Panc1 (cell line): ENCODE results near the gene RNF144A. TPM values are rescaled to one million over a fixed set of nuclear protein-coding genes. Genes with fewer than 3 reads are reported as not detected.

Experiments
- ATAC-seq: fragments of 200-7000 bp; cut with Tn5 transposase; 2 replicates; pipeline ENCODE4 v1.9.1; 2020; ENCODE audit warnings: mild to moderate bottlenecking, moderate library complexity
- BruUV-seq: library from RNA; stranded (reverse); fragments of 400-500 nt; replicated peaks from 2 replicates; lab custom pipeline; 2021; lab: Mats Ljungman, UMichigan
- CTCF ChIA-PET: fragments of 300-600 bp; sonication (Branson Sonifier 250); formaldehyde crosslinking; loops from one replicate; lab custom pipeline; 2022; ENCODE audit warnings: antibody characterized with exemption; lab: Charles Lee
- POLR2A ChIA-PET: fragments of 300-600 bp; sonication (Branson Sonifier 250); formaldehyde crosslinking; loops from one replicate; lab custom pipeline; 2022; ENCODE audit warnings: antibody characterized with exemption; lab: Charles Lee
- DNase-seq: peaks from one replicate; pipeline ENCODE4 v3.0.0-alpha.2; 2010; ENCODE audit warnings: low read depth, low spot score
- H3K27ac ChIP-seq: 2 replicates; pipeline ENCODE4 v1.5.1; 2011; ENCODE audit warnings: mild to moderate bottlenecking, low read length, inconsistent platforms
- H3K27me3 ChIP-seq: fragments of 200-500 bp; sonication (Bioruptor generic); 2 replicates; pipeline ENCODE4 v1.6.0; 2014; ENCODE audit warnings: low read length, inconsistent platforms; ENCODE audit not compliant: control insufficient read depth, insufficient read depth
- H3K36me3 ChIP-seq: fragments of 200-500 bp; sonication (Bioruptor generic); 2 replicates; pipeline ENCODE4 v1.5.1; 2014; ENCODE audit warnings: inconsistent platforms, mild to moderate bottlenecking, low read length, moderate library complexity; ENCODE audit not compliant: control insufficient read depth, insufficient read depth
- H3K4me1 ChIP-seq: 2 replicates; pipeline ENCODE4 v1.5.1; 2011; ENCODE audit warnings: inconsistent platforms, mild to moderate bottlenecking, low read length, moderate library complexity; ENCODE audit not compliant: control insufficient read depth, insufficient read depth
- H3K4me3 ChIP-seq, 2 experiments: 2 replicates each; pipeline ENCODE4 v1.5.1; 2011 to 2012; ENCODE audit warnings: low read depth in 2 of 2, low read length in 2 of 2, mild to moderate bottlenecking in 2 of 2, inconsistent platforms in 1 of 2, moderate library complexity in 1 of 2
- H3K9me3 ChIP-seq: fragments of 200-500 bp; sonication (Bioruptor generic); 2 replicates; pipeline ENCODE4 v1.5.1; 2014; ENCODE audit warnings: low read depth, mild to moderate bottlenecking, inconsistent platforms, low read length, moderate library complexity; ENCODE audit not compliant: control insufficient read depth, insufficient read depth
- CTCF ChIP-seq: fragments of 450-650 bp; IDR thresholded peaks from 2 replicates; pipeline ENCODE4 v1.5.1; 2017; ENCODE audit warnings: mild to moderate bottlenecking
- POLR2AphosphoS5 ChIP-seq: IDR thresholded peaks from 2 replicates; pipeline ENCODE4 v1.6.1; 2012; ENCODE audit warnings: mild to moderate bottlenecking, low read depth, low read length, moderate library complexity
- REST ChIP-seq, 2 experiments: IDR thresholded peaks; 2 replicates each; pipeline ENCODE4 v1.6.1; 2011 to 2012; ENCODE audit warnings: low read depth in 2 of 2, control low read depth in 1 of 2, low read length in 1 of 2, mild to moderate bottlenecking in 1 of 2, moderate library complexity in 1 of 2; ENCODE audit not compliant: insufficient read depth in 1 of 2
- SIN3A ChIP-seq: IDR thresholded peaks from 2 replicates; pipeline ENCODE4 v1.6.1; 2012; ENCODE audit warnings: low read depth, mild to moderate bottlenecking, low read length, moderate library complexity, borderline replicate concordance; ENCODE audit not compliant: insufficient read depth
- TCF7L2 ChIP-seq: IDR thresholded peaks from 2 replicates; pipeline ENCODE4 v1.6.1; 2011; ENCODE audit warnings: mild to moderate bottlenecking, low read depth, low read length, inconsistent platforms
- in situ Hi-C: cut with HindIII; loops from 2 replicates; pipeline ENCODE4 v1.10.0; 2016; ENCODE audit warnings: low sequenced_read_pairs, low pct_unique_long_range_greater_than_20kb
- intact Hi-C: fragments of 100-400 bp; cut with micrococcal nuclease; formaldehyde crosslinking; loops from one replicate; pipeline ENCODE4 v1.10.0; 2022; ENCODE audit not compliant: unreplicated experiment
- total RNA-seq: library from RNA; stranded (reverse); gene quantifications from one replicate; pipeline ENCODE4 v1.2.1, GENCODE V29; 2021; ENCODE audit not compliant: unreplicated experiment

RNF144A gene
- total RNA-seq, 1 experiment from 2014 or later, result 5.4 TPM

- TF ChIP-seq CTCF, result 0 out of 2 replicates have a peak, but pooled peaks have one; percentile 6
- no peak for TF ChIP-seq SIN3A
- TF ChIP-seq REST (IDR thresholded peaks at IDR 0.05; ENCODE audit: insufficient read depth in 1 of 2, low read depth in 2 of 2, low read length in 1 of 2), result no peak
- no peak for TF ChIP-seq POLR2AphosphoS5
- TF ChIP-seq TCF7L2, result no peak
- no peaks in the 10 kb centered on the region for H3K4me1 ChIP-seq
- H3K36me3 ChIP-seq, result no peaks in the 10 kb centered on the region
- no peaks in the 10 kb centered on the region for H3K27me3 ChIP-seq
- intact Hi-C loops (no loop called here), in situ Hi-C loops (no loop called here)
- no peak for ATAC-seq
- H3K27ac ChIP-seq, result no peak overlapping the region
- ChIA-PET CTCF (no interaction called here), POLR2A (no interaction called here)
- no peak for DNase-seq
- H3K9me3 ChIP-seq, result no peaks in the 10 kb centered on the region
- no TSS peak for BruUV-seq
- no peak overlapping the region for H3K4me3 ChIP-seq
Observed at GRCh38 chr2:6968319-6969100, 51.3 kb downstream of the RNF144A start.

GRCh38 chr2:6970551-6970950, 53.3 kb downstream of the RNF144A start:
- ChIA-PET POLR2A (no interaction called here), CTCF (no interaction called here)
- no peak for TF ChIP-seq CTCF
- no peak for TF ChIP-seq REST (IDR thresholded peaks at IDR 0.05; ENCODE audit: insufficient read depth in 1 of 2, low read depth in 2 of 2, low read length in 1 of 2)
- TF ChIP-seq TCF7L2, result no peak
- no peak for TF ChIP-seq SIN3A
- TF ChIP-seq POLR2AphosphoS5, result no peak
- Histone ChIP-seq H3K27me3 (no peaks in the 10 kb centered on the region), H3K27ac (no peak overlapping the region), H3K4me3 (no peak overlapping the region), H3K4me1 (no peaks in the 10 kb centered on the region), H3K36me3 (no peaks in the 10 kb centered on the region), H3K9me3 (no peaks in the 10 kb centered on the region)
- DNase-seq (no peak), ATAC-seq (no peak)
- in situ Hi-C loops (no loop called here), intact Hi-C loops (no loop called here)
- no TSS peak for BruUV-seq
